Inflammatory macrophage treated with lipopolysaccharide for 4 hours (primary cell): Measurements from ENCODE around the gene TBC1D5.
A peak's percentile ranks its signal among the peaks of the same experiment; 100 is the strongest.
"Not testable (repeated sequence)": the region's sequence is repeated elsewhere in the genome, so short reads cannot be mapped to it uniquely, and the experiment has no call there.

Experiments
- DNase-seq: peaks from one replicate; pipeline ENCODE4 v3.0.0-alpha.2; 2020

Gene TBC1D5, protein sequence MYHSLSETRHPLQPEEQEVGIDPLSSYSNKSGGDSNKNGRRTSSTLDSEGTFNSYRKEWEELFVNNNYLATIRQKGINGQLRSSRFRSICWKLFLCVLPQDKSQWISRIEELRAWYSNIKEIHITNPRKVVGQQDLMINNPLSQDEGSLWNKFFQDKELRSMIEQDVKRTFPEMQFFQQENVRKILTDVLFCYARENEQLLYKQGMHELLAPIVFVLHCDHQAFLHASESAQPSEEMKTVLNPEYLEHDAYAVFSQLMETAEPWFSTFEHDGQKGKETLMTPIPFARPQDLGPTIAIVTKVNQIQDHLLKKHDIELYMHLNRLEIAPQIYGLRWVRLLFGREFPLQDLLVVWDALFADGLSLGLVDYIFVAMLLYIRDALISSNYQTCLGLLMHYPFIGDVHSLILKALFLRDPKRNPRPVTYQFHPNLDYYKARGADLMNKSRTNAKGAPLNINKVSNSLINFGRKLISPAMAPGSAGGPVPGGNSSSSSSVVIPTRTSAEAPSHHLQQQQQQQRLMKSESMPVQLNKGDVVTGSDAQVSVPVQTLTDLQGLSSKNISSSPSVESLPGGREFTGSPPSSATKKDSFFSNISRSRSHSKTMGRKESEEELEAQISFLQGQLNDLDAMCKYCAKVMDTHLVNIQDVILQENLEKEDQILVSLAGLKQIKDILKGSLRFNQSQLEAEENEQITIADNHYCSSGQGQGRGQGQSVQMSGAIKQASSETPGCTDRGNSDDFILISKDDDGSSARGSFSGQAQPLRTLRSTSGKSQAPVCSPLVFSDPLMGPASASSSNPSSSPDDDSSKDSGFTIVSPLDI

GRCh38 chr3:17742102-17742879 lies at the start of gene TBC1D5:
TSS of gene TBC1D5 (minus strand) at chr3:17742631. CDS start at chr3:17508570, 234,061 bp downstream.
- DNase-seq: peak; percentile 98

- DNase-seq: no peak
These were observed 41.0 kb upstream of the TBC1D5 start for GRCh38 chr3:17783426-17783825.

DNA sequence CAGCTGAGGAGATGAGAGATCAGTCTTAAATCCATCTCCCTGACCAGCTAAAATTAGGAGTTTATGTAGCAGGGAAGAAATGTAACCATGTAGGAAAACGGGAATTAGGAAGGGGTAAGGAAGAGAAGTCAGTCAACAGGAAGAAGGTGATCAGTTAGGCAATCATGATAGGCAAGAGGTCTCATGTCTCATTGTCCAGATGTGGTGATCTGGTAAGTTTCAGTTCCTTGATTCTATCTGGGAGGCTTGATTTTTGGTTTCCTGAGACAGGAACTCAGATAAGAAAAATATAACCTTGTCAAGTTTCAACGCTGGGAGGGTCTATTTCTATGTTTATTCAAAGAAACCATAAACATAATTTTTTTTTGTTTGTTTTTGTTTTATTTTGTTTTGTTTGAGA lies 40.3 kb upstream of the TBC1D5 start:
- peak; percentile 47 for DNase-seq

DNA sequence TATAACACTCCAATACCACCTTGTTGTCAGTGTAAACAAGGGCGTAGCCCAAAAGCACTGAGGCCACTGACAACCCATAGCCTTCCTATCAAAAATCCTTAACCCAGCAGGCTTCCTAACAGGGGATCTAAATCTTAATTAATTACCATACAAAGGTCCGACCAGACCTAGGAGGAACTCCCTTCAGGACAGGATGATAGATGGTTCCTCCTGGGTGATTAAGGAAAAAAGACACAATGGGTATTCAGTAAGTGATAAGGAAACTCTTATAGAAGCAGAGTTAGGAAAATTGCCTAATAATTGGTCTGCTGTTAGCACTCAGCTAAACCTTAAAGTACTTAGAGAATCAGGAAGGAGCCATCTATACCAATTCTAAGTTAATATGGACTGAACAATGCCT lies 37.9 kb upstream of the TBC1D5 start:
- DNase-seq: peak; percentile 16

DNA sequence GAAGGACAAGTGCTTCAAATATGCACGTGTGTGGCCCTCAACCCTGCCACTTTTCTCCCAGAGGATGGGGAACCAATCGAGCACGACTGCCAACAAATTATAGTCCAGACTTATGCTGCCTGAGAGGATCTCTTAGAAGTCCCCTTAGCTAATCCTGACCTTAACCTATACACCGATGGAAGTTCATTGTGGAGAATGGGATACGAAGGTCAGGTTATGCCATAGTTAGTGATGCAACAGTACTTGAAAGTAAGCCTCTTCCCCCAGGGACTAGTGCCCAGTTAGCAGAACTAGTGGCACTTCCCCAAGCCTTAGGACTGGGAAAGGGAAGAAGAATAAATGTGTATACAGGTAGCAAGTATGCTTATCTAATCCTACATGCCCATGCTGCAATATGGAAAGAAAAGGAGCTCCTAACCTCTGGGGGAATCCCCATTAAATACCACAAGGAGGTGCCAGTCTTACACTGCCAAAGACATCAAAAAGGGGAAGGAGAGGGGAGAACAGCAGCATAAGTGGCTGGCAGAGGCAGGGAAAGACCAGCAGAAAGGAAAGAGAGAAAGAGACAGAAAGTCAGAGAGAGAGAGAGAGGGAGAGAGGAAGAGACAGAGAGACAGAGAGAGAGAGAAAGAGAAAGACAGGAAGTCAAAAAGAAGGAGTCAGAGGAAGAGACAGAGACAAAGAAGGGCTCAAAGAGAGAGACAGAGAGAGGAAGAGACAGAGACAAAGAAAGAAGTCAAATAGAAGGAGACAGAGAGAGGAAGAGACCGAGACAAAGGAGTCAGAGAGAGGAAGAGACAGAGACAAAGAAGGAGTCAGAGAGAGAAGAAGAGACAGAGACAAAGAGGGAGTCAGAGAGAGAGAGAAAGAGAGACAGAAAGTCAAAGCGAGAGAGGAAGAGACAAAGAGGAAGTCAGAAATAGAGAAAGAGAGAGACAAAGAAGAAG lies 37.1 kb upstream of the TBC1D5 start:
- peak; percentile 63 for DNase-seq

GRCh38 chr3:17777326-17777725 lies 34.9 kb upstream of the TBC1D5 start:
- peak; percentile 58 for DNase-seq

DNA sequence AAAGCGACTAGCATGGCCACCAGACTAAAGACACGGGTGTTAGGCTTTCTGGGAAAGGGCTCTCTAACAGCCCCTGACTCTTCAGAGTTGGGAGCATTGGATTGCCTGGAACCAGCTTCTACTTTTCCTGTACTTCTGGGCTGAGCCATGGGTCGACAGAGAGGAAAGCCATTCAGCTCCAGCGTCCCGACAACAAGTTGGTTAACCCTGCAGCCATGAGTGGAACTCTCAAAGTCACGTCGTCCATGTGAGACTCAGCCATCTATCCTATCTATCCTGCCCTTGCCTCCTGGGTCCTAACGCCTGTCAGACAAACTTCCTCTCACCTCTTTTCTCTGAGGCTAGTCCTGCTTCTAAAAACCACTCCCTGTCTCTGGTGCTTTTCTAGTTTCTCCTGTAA lies 32.6 kb upstream of the TBC1D5 start:
- no peak for DNase-seq

DNA sequence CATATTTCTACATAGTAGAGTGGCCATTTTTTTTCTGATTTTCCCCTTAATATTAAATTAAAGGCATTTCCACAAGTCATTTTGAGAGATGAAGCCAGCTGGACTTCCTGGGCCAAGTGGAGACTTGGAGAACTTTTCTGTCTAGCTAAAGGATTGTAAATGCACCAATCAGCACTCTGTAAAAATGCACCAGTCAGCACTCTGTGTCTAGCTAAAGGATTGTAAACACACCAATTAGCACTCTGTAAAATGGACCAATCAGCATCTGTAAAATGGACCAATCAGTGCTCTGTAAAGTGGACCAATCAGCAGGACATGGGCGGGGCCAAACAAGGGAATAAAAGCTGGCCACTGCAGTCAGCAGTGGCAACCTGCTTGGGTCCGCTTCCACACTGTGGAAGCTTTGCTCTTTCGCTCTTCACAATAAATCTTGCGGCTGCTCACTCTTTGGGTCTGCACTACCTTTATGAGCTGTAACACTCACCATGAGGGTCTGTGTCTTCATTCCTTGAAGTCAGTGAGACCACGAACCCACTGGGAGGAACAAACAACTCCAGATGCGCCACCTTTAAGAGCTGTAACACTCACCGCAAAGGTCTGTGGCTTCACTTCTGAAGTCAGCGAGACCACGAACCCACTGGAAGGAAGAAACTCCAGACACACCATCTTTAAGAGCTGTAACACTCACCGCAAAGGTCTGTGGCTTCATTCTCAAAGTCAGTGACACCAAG lies 31.9 kb upstream of the TBC1D5 start:
- not testable (repeated sequence) for DNase-seq

GRCh38 chr3:17772556-17772955 lies 30.1 kb upstream of the TBC1D5 start:
- no peak for DNase-seq

GRCh38 chr3:17771177-17772017 lies 29.0 kb upstream of the TBC1D5 start:
- DNase-seq: no peak

DNA sequence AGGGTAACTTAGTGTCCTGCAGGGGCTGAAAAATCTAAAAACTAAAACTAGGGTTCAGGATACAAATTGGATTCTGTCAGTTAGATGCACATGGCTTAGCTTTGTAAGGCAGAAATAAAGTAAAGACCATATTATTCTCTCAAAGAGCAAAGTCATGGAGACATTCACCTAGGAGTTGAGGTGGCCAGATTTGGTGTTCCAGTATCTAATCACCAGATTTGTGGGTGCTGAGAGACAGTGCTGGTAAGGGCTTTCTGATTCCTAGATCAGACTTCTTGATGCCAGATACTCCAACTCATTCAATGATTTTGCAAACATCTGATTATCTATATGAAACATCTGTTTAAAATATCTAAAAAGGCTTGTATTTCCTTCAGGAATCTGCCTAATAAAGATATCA lies 28.3 kb upstream of the TBC1D5 start:
- DNase-seq: no peak

- DNase-seq: no peak
These were observed 23.5 kb upstream of the TBC1D5 start for GRCh38 chr3:17765819-17766472.

DNA sequence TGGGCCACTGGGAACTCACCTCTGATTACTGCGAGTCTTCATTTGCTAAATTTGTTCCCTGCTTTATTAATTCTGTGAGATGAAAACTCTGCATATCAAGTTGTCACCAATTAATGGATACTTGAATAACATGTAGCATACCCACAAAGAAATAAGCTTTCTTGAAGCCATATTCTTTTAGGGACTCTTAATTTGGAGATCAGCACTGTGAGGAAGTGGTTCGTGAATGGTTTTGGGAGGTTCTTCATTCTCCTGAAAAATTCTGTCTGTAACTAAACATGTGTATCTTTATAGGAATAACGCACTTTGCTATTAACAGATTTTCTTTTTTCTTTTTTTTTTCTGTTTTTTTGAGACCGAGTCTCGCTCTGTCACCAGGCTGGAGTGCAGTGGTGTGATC lies 19.1 kb upstream of the TBC1D5 start:
- no peak for DNase-seq

DNA sequence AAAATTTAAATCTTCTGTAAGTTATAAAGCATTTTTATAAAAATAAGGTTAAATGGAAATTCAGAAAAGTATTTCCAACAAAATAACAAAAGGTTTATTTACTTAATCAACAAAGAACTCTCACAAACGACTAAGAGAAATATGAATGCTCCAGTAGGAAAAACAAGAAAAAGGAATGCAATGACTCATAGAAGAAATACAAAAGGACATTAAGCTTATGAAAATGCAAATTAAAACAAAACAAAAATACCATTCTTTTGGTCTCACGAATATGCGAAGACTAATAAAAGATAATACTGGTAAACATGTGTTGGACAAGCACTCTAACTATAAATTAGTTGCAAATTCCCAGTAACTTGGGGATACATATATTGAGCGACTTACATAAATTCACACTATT lies 17.5 kb upstream of the TBC1D5 start:
- no peak for DNase-seq

- DNase-seq: no peak
These were observed 13.4 kb upstream of the TBC1D5 start for GRCh38 chr3:17755836-17756235.

- DNase-seq: peak; percentile 18
These were observed 11.2 kb upstream of the TBC1D5 start for GRCh38 chr3:17753632-17753992.

DNA sequence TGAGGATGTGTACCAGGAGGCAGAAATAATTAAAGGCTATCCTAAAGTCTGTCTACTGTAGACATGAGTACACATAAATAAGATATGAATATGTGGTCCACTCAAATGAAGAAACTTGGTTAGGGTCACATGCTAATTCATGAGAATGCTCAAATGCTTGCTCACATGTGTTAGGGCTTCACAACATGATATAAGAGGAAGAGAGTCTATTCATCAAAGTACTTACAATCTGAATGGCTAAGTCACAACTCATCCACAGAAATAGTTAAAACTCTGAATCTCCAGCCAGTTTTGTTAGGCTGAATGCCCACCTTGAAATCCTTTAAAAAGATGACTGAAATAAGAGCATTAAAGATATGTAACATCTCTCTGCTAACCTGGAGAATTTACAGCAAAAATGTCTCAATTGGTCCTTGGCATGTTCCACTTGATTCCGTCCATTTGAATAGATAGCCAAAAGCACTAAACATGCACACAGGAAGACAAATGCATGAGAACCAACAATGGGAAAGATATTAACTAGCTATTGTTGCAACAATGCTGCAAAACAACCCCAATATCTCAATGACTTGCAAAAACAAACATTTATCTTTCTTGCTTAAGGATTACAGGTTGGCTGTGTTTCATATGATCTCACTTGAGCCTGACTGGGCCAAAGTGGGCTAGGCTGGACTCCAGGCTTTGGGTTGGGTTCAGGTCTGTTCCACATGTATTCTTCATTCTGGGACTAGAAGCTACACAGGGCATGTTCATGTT lies 10.6 kb upstream of the TBC1D5 start:
- DNase-seq: no peak

GRCh38 chr3:17752436-17752835 lies 10.0 kb upstream of the TBC1D5 start:
- peak; percentile 46 for DNase-seq

DNA sequence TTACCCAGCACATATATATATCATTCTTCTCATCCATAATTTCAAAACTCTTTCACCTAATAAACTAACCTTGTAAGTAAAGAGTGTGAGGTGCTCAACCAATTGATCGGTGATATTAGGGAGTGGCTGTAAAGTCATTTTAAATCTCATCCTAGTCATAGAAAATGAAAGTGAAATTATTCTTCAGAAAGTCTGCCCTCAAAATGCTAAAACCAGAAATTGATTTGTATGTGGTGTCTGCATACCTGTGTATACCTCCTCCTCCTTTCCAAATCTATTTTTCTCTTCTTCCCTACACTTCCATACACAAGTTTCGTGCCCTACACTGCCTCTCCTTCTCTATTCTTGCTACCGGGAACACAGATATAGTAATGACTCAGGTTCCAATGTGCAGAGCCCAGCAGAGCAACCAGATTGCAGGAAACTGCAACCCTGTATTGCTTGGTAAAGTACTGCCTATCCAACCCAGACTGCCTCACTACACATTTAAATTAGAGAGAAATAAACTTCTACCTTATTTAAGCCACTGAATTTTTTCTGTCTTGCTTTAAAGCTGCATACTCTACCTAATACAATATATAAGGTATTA lies 7.4 kb upstream of the TBC1D5 start:
- DNase-seq: no peak
